Endometrial microvascular endothelial cells (primary cell): ENCODE results near the gene INSR. TPM values are rescaled to one million over a fixed set of nuclear protein-coding genes. Genes with fewer than 3 reads are reported as not detected.
"Not testable (repeated sequence)": the region's sequence is repeated elsewhere in the genome, so short reads cannot be mapped to it uniquely, and the experiment has no call there.

ENCODE experiments used
- in situ Hi-C: cut with HindIII; loops from 2 replicates; pipeline ENCODE4 v1.10.0; 2017; ENCODE audit warnings: low sequenced_read_pairs, low pct_unique_long_range_greater_than_20kb; ENCODE audit errors: inconsistent ontology term
- total RNA-seq: library from RNA; depleted of rRNA; stranded (reverse); fragments of >200 nt; gene quantifications from one replicate; pipeline ENCODE4 v1.2.3, GENCODE V29; 2015; ENCODE audit errors: inconsistent ontology term

The INSR gene
- total RNA-seq, 1 donor from 2014 or later = 9.5 TPM

- in situ Hi-C loops = no loop called here
Observed at GRCh38 chr19:7230826-7231225, 63.4 kb downstream of the INSR start.

GRCh38 chr19:7229735-7230134, 64.5 kb downstream of the INSR start:
- in situ Hi-C loops = no loop called here

GRCh38 chr19:7228935-7229541, 65.2 kb downstream of the INSR start:
- in situ Hi-C loops = no loop called here

DNA sequence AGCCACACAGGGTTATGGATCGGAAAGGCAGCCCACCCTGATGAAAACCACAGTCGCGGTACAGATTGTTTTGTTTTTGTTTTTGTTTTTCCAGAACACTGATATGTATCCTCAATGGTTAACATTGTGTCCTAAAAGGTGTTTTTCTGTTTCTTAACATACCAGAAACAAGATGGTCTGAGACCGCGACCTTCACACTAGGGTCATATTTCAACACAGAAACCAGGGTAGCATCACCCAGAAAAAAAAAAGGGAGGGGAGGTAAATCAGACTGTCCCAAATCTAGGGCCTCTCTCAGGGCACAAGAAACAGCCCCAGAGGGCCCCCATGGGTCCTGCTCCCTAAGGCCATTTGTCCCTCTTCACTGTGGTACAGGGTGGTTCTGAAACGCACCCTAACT, 66.5 kb downstream of the INSR start:
- in situ Hi-C loops = no loop called here

DNA sequence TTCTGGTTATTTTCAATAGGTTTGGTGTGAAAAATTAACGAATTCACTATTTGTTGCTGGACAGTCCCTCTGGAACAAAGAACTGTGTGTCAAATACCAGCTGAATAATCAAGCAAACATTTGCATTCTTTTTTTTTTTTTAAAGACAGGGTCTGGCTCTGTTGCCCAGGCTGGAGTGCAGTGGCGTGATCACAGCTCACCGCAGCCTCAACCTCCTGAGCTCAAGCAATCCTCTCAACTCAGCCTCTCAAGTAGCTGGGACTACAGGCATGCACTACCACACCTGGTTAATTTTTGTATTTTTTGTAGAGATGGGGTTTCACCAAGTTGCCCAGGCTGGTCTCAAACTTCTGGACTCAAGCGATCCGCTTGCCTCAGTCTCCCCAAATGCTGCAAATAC, 67.1 kb downstream of the INSR start:
- in situ Hi-C loops = not testable (repeated sequence)

DNA sequence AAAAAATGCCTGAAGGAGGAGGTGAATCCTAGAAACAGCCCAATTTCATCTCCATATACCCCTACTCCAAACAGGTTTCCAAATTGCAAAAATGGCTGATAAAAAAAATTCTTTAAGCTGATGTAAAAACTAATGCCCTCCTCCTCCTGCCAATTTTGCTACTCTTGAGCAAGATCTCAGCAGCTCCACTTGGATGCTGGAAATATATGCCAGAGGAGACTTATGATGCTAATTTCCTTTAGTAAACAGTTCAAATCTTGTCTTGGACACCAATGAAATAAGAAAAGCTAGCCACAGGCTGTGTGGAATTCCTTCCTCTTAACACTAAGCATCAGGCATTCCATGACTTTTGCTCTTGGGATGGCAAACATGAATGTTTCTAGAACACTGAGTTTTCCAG, 67.5 kb downstream of the INSR start:
- in situ Hi-C loops = no loop called here

- in situ Hi-C loops = no loop called here
Observed at GRCh38 chr19:7225741-7226140, 68.5 kb downstream of the INSR start.

GRCh38 chr19:7224995-7225394, 69.2 kb downstream of the INSR start:
- in situ Hi-C loops = no loop called here

DNA sequence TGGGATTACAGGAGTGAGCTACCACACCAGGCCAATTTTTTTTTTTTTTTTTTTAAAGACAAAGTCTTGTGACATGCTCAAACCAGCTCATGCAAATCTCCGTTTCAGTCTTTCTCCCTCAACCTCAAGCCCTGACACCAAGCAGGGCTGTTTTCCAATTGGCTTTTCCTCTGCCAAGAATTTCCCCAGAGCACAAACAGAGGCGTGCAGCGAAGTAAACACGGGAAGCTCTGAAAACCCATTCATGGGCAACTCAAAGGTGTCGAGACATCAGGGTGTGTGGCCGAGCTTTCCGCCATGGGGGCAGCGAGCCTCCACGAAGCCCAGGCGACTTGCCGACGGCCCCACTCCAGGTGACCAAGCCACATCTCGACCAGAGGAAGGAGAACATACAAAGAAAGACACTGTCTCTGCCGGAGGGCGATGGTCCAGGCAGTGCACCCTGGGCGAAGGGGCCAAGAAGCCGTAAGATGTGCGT, 70.0 kb downstream of the INSR start:
- in situ Hi-C loops = no loop called here

GRCh38 chr19:7223429-7223828, 70.8 kb downstream of the INSR start:
- in situ Hi-C loops = no loop called here

DNA sequence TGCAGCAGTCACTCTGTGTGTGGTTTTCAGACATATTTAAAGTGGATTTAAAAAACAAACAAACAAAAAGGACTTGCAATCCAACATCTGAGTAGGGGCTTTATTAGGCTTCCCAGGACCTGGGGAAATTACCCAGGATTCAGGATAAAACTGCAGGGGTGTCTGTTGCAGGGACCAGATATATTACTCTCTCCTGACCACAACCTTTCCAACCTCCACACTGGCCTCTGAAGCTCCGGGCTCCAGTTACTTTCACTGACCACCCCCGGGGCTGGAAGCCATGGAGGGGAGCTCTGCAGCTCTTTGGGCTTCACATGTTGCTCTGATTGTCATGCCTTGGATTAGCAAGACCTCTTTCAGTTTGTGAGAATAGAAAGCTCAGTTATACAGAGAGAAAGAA, 75.2 kb downstream of the INSR start:
- in situ Hi-C loops = no loop called here

- in situ Hi-C loops = no loop called here
Observed at GRCh38 chr19:7217861-7218260, 76.4 kb downstream of the INSR start.

- in situ Hi-C loops = no loop called here
Observed at GRCh38 chr19:7216373-7216902, 77.8 kb downstream of the INSR start.

DNA sequence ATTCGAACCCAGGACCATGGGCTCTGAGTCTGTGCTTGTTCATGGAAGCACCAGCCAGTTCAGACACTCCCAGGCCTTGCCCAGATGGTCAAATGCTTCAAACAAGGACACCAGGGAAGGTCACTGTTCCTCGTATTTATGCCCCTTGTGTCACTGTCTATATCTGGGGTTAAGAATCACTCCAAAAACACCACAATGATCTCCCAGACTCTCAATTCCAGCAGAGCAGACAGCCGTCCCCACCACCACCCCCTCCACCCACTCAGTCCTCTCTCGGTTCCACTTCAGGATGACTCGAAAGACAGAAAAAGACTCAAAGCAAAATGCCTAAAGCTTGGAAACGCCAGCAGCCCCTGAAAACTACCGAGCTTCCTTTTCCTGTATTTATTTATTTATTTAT, 79.0 kb downstream of the INSR start:
- in situ Hi-C loops = no loop called here

- in situ Hi-C loops = no loop called here
Observed at GRCh38 chr19:7214324-7215089, 79.7 kb downstream of the INSR start.

GRCh38 chr19:7213628-7214323, 80.4 kb downstream of the INSR start:
- in situ Hi-C loops = no loop called here

DNA sequence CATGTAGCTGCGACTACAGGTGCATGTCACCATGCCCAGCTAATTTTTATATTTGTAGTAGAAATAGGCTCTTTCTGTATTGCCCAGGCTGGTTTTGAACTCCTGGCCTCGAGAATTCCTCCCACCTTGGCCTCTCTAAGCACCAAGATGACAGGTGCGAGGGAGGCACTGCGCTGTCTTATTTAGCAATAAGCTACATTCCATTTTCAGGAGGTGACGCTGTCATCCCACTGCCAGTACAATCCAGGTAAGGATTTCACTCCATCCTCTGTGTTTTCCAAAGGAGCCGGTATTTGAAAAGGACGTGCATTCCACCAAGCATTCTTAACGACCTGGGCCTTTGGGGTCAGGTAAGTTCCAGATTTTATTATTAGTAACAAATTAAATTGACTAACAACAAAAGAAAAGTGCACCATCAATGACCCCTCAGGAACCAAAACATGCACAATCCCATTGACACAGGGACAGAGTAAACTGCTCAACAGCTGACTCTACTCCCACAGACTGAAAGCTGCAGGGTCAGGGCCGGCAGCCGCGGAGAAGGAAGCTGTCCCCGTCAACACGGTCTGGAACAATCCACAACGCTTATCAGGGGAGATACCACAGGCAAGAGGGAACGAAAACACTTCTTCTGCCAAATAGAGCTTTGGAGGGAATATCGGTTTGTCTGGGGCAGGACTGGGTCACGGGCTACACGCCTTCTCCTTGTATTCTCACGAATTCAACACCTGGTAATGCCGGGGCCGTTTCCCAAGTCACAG, 82.8 kb downstream of the INSR start:
- in situ Hi-C loops = no loop called here

DNA sequence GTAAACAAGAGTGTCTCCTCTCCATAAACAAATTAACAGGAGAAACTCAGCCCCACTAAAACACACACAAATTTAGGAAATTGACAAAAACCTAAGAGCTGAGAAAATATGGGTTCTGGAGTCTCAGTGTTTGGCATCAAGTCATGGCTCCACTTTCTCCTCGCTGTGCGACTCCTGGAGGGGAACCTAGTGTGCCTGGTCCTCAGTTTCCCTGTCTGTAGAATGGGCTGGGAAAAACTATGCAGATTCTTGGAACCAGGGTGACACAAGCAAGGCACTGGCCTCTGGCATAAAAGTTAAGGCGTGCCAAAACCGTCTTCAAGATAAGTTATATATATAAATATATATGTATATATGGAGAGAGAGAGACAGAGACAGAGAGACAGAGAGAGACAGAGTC, 83.9 kb downstream of the INSR start:
- in situ Hi-C loops = no loop called here
